Measurements from ENCODE around the gene CACNA2D1.
A peak's percentile ranks its signal among the peaks of the same experiment; 100 is the strongest.

Gene CACNA2D1

DNA sequence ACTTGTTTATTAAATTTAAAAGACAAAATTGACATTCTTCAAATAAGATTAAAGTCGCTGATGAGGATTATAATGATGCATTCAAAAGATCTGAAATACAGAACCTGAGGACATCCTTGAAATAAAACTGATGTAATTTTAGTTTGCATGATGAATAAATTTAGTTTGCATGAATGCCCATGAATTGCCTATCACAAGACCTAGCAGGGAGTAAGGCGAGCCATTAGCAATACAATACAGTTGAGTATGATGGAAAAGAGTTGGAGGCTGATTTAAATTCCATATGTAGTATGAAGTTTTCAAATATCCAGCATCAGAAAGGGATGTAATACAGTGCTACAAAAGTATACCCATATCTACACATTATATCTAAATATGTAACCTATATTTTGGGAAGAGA, 321.3 kb downstream of the CACNA2D1 start:
- no peak for DNase-seq (ENCODE audit: low read depth)
- H3K4me3 ChIP-seq (ENCODE audit: low read depth, low read length): no peak overlapping the region
- no peak for TF ChIP-seq POLR2A (IDR thresholded peaks at IDR 0.05; ENCODE audit: extremely low read depth, insufficient read length)
- TF ChIP-seq, protein P1, sequence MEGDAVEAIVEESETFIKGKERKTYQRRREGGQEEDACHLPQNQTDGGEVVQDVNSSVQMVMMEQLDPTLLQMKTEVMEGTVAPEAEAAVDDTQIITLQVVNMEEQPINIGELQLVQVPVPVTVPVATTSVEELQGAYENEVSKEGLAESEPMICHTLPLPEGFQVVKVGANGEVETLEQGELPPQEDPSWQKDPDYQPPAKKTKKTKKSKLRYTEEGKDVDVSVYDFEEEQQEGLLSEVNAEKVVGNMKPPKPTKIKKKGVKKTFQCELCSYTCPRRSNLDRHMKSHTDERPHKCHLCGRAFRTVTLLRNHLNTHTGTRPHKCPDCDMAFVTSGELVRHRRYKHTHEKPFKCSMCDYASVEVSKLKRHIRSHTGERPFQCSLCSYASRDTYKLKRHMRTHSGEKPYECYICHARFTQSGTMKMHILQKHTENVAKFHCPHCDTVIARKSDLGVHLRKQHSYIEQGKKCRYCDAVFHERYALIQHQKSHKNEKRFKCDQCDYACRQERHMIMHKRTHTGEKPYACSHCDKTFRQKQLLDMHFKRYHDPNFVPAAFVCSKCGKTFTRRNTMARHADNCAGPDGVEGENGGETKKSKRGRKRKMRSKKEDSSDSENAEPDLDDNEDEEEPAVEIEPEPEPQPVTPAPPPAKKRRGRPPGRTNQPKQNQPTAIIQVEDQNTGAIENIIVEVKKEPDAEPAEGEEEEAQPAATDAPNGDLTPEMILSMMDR (IDR thresholded peaks at IDR 0.05; ENCODE audit: low read depth, low read length): no peak
- TF ChIP-seq, protein P2, sequence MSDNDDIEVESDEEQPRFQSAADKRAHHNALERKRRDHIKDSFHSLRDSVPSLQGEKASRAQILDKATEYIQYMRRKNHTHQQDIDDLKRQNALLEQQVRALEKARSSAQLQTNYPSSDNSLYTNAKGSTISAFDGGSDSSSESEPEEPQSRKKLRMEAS (IDR thresholded peaks at IDR 0.05; ENCODE audit: low read depth, low read length): no peak
- no peak for TF ChIP-seq MYC (IDR thresholded peaks at IDR 0.05; ENCODE audit: low read depth, low read length)

DNA sequence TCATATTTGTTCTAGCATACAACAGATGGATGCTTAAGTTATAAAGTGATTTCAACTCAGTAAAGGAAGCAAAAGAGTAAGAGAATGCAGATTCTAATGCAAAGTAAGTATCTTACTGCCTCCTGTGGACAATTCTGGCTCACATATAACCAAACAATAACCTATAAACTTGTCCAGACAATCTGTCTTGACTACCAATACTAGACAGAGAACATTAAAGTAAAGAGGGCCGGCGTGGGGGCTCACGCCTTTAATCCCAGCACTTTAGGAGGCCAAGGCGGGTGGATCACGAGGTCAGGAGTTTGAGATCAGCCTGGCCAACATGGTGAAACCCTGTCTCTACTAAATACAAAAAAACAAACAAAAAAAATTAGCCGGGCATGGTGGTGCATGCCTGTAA, 329.3 kb downstream of the CACNA2D1 start:
- TF ChIP-seq MYC (IDR thresholded peaks at IDR 0.05; ENCODE audit: low read depth, low read length) (no peak), POLR2A (IDR thresholded peaks at IDR 0.05; ENCODE audit: extremely low read depth, insufficient read length) (no peak)
- TF ChIP-seq, protein P1 (IDR thresholded peaks at IDR 0.05; ENCODE audit: low read depth, low read length): no peak
- TF ChIP-seq, protein P2 (IDR thresholded peaks at IDR 0.05; ENCODE audit: low read depth, low read length): no peak
- H3K4me3 ChIP-seq (ENCODE audit: low read depth, low read length): no peak overlapping the region
- no peak for DNase-seq (ENCODE audit: low read depth)

DNA sequence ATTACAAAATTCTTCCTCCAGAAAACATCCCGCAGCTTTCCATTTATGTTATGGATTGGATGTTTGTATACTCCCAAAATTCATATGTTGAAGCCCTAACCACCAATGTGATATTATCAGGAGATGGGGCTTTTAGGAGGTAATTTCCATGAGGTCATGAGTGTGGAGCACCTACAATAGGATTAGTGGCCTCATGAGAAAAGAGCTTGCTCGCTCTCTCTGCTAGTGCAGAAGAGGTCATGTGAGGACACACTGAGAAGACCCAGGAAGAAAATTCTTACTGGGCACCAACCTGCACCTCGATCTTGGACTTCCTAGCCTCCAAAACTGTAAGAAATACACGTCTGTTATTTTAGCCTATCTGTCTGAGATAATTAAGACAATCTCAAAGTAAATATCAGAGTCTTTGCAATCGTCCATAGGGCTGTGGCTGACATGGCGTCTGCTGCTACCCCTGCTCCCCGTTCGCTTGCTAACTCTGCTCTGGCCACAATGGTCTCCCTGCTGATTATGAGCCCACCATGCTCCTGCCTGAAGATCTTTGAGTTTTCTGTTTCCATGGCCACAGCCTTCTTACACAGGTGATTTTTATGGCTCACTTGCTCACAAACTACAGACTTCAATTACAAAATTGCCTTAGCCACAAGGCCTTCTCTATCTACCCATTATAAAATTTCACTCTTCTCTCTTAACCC, 333.3 kb downstream of the CACNA2D1 start:
- no peak overlapping the region for H3K4me3 ChIP-seq (ENCODE audit: low read depth, low read length)
- no peak for DNase-seq (ENCODE audit: low read depth)
- no peak for TF ChIP-seq MYC (IDR thresholded peaks at IDR 0.05; ENCODE audit: low read depth, low read length)
- TF ChIP-seq POLR2A (IDR thresholded peaks at IDR 0.05; ENCODE audit: extremely low read depth, insufficient read length): no peak
- TF ChIP-seq, protein P1 (IDR thresholded peaks at IDR 0.05; ENCODE audit: low read depth, low read length): no peak
- TF ChIP-seq, protein P2 (IDR thresholded peaks at IDR 0.05; ENCODE audit: low read depth, low read length): no peak

DNA sequence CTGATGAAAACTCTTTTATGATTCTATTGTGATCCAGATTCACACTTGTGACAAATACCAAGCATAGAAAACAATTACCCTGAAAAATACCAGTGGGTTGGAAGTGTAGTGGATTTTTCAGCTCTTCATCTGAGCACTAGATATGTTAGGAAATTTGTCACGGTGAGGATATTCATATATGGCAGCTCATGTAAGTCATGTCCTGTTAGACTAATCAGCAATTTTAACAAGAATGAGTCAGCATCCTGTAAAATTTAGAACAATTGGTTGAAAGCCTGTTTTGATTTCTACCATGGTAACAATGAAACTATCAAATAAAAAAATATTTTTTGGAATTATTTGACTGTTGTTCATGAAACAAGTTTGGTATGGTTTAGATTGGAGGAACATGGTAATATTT, 334.3 kb downstream of the CACNA2D1 start:
- H3K4me3 ChIP-seq (ENCODE audit: low read depth, low read length): no peak overlapping the region
- TF ChIP-seq MYC (IDR thresholded peaks at IDR 0.05; ENCODE audit: low read depth, low read length) (no peak), POLR2A (IDR thresholded peaks at IDR 0.05; ENCODE audit: extremely low read depth, insufficient read length) (no peak)
- TF ChIP-seq, protein P1 (IDR thresholded peaks at IDR 0.05; ENCODE audit: low read depth, low read length): no peak
- TF ChIP-seq, protein P2 (IDR thresholded peaks at IDR 0.05; ENCODE audit: low read depth, low read length): no peak
- DNase-seq (ENCODE audit: low read depth): peak; percentile 14

DNA sequence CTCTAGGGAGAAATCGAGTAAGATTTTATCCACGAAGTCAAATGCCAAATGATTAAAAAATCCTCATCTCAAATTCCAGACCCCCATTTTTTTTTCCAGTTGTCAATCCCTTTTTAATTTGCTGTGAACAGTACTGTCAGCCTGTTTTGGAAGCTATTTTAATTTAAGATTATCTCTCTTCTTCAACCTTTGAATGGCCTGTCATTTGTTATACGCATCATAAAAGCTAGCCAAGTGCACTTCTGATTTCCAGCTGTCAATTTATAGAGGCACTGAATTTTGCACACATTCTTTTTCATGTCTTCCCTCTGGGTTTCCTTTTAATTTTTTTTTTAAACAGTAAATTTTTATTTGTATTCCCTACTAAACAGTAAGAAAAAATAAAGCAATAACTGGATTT, 337.4 kb downstream of the CACNA2D1 start:
- TF ChIP-seq, protein P2 (IDR thresholded peaks at IDR 0.05; ENCODE audit: low read depth, low read length): no peak
- no peak for TF ChIP-seq MYC (IDR thresholded peaks at IDR 0.05; ENCODE audit: low read depth, low read length)
- no peak for DNase-seq (ENCODE audit: low read depth)
- no peak overlapping the region for H3K4me3 ChIP-seq (ENCODE audit: low read depth, low read length)

DNA sequence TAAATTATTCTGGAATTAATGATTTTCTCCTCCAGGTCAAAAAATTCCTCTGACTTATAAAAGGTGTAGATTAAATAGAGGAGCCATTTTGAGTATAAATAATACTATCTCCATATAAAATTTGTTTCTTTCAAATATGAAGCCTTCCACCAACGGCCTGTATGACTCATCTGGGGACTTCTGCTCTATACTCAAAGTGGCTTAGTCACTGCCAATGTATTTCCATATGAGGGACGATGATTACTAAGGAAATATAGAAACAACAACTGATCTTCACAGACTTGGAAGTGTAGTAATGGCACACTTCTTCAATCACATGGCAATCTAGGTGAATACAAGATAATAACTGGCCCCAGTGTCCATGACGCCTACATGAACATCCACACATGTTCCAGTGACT, 338.1 kb downstream of the CACNA2D1 start:
- H3K4me3 ChIP-seq (ENCODE audit: low read depth, low read length): no peak overlapping the region
- TF ChIP-seq POLR2A (IDR thresholded peaks at IDR 0.05; ENCODE audit: extremely low read depth, insufficient read length): no peak
- TF ChIP-seq, protein P1 (IDR thresholded peaks at IDR 0.05; ENCODE audit: low read depth, low read length): no peak
- TF ChIP-seq, protein P2 (IDR thresholded peaks at IDR 0.05; ENCODE audit: low read depth, low read length): no peak
- no peak for TF ChIP-seq MYC (IDR thresholded peaks at IDR 0.05; ENCODE audit: low read depth, low read length)
- DNase-seq (ENCODE audit: low read depth): peak; percentile 66
